GM12864 (cell line): ENCODE results near the gene TRIM9.
"Not testable (repeated sequence)": the region's sequence is repeated elsewhere in the genome, so short reads cannot be mapped to it uniquely, and the experiment has no call there.

Experiments used
- DNase-seq: peaks from one replicate; pipeline ENCODE4 v3.0.0-alpha.2; 2011; ENCODE audit warnings: low read depth
- H3K4me3 ChIP-seq: 2 replicates; pipeline ENCODE4 v1.5.1; 2011; ENCODE audit warnings: mild to moderate bottlenecking, low read depth, low read length, control low read depth
- CTCF ChIP-seq: IDR thresholded peaks from 2 replicates; pipeline ENCODE4 v1.5.1; 2011; ENCODE audit warnings: low read depth, mild to moderate bottlenecking, moderate library complexity, low read length, control low read depth, inconsistent platforms; ENCODE audit errors: missing control alignments

The TRIM9 gene

GRCh38 chr14:51002406-51002999, 92.4 kb downstream of the TRIM9 start:
- no peak for DNase-seq
- no peak overlapping the region for H3K4me3 ChIP-seq
- no peak for TF ChIP-seq CTCF

- H3K4me3 ChIP-seq = no peak overlapping the region
- no peak for TF ChIP-seq CTCF
- DNase-seq = no peak
These were observed 94.3 kb downstream of the TRIM9 start for GRCh38 chr14:51000566-51000965.

GRCh38 chr14:50999726-51000125, 95.2 kb downstream of the TRIM9 start:
- TF ChIP-seq CTCF = no peak
- H3K4me3 ChIP-seq = no peak overlapping the region
- DNase-seq = no peak

- no peak overlapping the region for H3K4me3 ChIP-seq
- TF ChIP-seq CTCF = no peak
- no peak for DNase-seq
These were observed 96.3 kb downstream of the TRIM9 start for GRCh38 chr14:50998612-50999011.

- no peak for TF ChIP-seq CTCF
- DNase-seq = no peak
- H3K4me3 ChIP-seq = no peak overlapping the region
These were observed 97.2 kb downstream of the TRIM9 start for GRCh38 chr14:50997712-50998111.

GRCh38 chr14:50994158-50994557, 100.7 kb downstream of the TRIM9 start:
- H3K4me3 ChIP-seq, DNase-seq: not testable (repeated sequence)

- no peak overlapping the region for H3K4me3 ChIP-seq
- no peak for DNase-seq
- no peak for TF ChIP-seq CTCF
These were observed 109.0 kb downstream of the TRIM9 start for GRCh38 chr14:50985859-50986331.
